Urinary bladder (tissue), 4 donors: ENCODE data around the gene RETSAT. TPM values are rescaled to one million over a fixed set of nuclear protein-coding genes. Genes with fewer than 3 reads are reported as not detected.
A peak's percentile ranks its signal among the peaks of the same experiment; 100 is the strongest.
"Not testable (repeated sequence)": the region's sequence is repeated elsewhere in the genome, so short reads cannot be mapped to it uniquely, and the experiment has no call there.

ENCODE experiments used
- DNase-seq: peaks from one replicate; pipeline ENCODE4 v3.0.0-alpha.2; 2015; ENCODE audit errors: extremely low spot score
- H3K27ac ChIP-seq: one replicate; pipeline ENCODE4 v1.5.1; 2013; ENCODE audit warnings: low read depth, mild to moderate bottlenecking, moderate library complexity
- H3K36me3 ChIP-seq: one replicate; pipeline ENCODE4 v1.6.1; 2013; ENCODE audit warnings: mild to moderate bottlenecking, moderate library complexity; ENCODE audit not compliant: insufficient read depth
- H3K4me1 ChIP-seq: one replicate; pipeline ENCODE4 v1.6.1; 2013; ENCODE audit warnings: mild to moderate bottlenecking, moderate library complexity; ENCODE audit not compliant: insufficient read depth
- H3K4me3 ChIP-seq: one replicate; pipeline ENCODE4 v1.5.1; 2013; ENCODE audit warnings: low read depth, low read length
- WGBS: extraction: QIAGEN DNeasy Blood & Tissue Kit; methylation state at CpG from one replicate; pipeline ENCODE4 v1.1.7; 2013; 5-methylcytosine and 5-hydroxymethylcytosine counted together
- polyA plus RNA-seq: library from polyadenylated mRNA; stranded (reverse); fragments of 200-250 nt; gene quantifications from one replicate; pipeline ENCODE4 v1.2.3, GENCODE V29; 2013
- total RNA-seq: library from RNA; depleted of rRNA; stranded (reverse); fragments of >200 nt; gene quantifications from one replicate; pipeline ENCODE4 v1.2.3, GENCODE V29; 2014
- donor health status: healthy with polysubstance abuse.
- donor health status: healthy.

Gene RETSAT
- total and polyA plus RNA-seq, 2 donors, result 22.5 to 34.4 TPM

DNA sequence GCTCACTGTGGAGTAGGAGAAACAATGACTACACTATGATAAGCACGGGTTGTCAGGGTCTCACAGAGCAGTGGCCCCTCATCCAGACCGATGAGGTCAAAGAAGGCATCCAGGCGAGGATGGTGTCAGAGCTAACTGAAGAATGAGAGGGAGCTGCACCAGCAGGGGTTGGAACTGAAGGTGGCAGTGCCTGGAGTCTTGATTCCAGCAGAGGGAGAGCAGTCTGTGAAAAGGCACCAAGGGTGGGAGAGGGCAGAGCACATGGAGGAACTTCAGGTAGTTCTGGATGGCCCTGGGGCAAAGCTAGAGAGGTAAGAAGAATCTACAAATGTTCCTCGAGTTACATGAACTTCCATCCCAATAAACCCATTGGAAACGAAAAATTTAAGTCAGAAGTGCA is 12.9 kb upstream of the RETSAT start:
- whole genome bisulfite sequencing, result 83% methylated on average over 5 of the region's 5 CpGs
- Histone ChIP-seq H3K27ac (no peak overlapping the region), H3K4me1 (no peaks in the 10 kb centered on the region), H3K4me3 (no peak overlapping the region), H3K36me3 (no peaks in the 10 kb centered on the region)
- DNase-seq, result no peak

DNA sequence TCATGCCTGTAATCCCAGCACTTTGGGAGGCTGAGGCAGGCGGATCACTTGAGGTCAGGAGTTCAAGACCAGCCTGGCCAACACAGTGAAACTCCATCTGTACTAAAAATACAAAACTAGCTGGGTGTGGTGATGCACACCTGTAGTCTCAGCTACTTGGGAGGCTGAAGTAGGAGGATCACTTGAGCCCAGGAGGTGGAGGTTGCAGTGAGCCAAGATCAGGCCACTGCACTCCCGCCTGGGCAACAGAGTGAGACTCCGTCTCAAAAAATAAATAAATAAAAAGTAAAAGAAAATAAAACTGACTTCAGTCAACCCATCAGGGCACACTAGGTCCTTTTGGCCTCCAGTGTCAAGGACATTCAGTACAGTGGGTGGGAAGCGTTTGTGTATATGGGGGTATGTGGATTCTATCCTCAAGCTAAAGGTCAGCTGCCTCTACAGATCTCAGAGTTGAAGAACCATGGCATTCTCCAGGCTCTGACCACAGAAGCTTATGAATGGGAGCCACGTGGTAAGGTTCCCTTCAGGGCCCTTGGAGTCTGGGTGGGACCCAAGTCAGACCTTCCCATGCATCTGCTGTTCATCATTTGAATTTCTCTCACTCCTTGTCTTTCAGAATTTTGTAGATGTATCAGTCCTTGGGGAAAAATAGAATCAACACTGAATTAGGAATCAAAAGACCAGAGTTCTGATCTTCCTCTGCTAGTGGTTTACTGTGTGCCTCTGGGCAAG is 8.5 kb upstream of the RETSAT start:
- not testable (repeated sequence) for H3K36me3 ChIP-seq, H3K27ac ChIP-seq, H3K4me1 ChIP-seq, DNase-seq, H3K4me3 ChIP-seq
- 76% methylated on average over 5 of the region's 5 CpGs for WGBS

DNA sequence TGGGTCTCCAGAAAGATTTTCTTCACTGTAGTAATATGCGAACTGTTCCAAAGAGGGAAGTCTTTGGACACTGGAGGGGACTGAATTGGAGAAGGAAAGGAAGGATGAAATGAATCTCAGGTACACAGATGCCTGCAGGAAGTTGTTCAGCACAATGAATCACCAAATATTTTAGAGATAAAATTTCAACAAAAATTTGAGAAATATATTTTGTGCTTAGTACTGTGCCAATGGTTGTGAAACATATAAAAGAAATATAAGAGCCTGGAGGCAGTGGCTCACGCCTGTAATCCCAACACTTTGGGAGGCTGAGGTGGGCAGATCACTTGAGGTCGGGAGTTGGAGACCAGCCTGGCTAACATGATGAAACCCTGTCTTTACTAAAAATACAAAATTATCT is 3.4 kb upstream of the RETSAT start:
- no peak for DNase-seq
- WGBS, result 92% methylated on average over 3 of the region's 3 CpGs
- Histone ChIP-seq H3K36me3 (no peaks in the 10 kb centered on the region), H3K27ac (no peak overlapping the region), H3K4me1 (no peaks in the 10 kb centered on the region), H3K4me3 (no peak overlapping the region)

GRCh38 chr2:85356186-85356585 is 1.9 kb upstream of the RETSAT start:
- no peak for DNase-seq
- Histone ChIP-seq H3K27ac (no peak overlapping the region), H3K4me1 (no peaks in the 10 kb centered on the region), H3K4me3 (no peak overlapping the region), H3K36me3 (no peaks in the 10 kb centered on the region)
- WGBS, result 80% methylated on average over 2 of the region's 2 CpGs

DNA sequence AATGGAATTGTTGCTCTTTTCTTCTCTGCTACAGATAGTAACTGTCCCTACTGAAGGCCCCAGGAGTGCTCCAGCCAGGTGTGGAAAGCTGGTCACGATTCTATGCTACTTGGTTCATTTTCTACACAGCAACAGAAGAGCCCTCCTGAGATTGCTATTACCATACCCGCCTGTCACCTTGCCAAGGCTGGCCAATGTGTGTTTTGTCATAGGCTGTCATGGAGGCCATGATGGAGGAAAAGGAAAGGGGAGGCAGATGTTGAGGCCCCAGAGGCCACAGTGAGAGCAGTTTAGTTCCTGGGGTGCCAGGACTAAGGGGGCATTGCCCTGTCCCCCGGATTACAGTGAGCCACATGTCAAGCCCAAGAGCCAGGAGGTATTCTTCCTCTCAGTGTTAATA is 1.2 kb upstream of the RETSAT start:
- H3K36me3 ChIP-seq, result no peaks in the 10 kb centered on the region
- no peak for DNase-seq
- H3K4me1 ChIP-seq, result no peaks in the 10 kb centered on the region
- H3K27ac ChIP-seq, result no peak overlapping the region
- WGBS, result 73% methylated on average over 3 of the region's 3 CpGs
- peak overlapping the region; percentile 66 for H3K4me3 ChIP-seq

DNA sequence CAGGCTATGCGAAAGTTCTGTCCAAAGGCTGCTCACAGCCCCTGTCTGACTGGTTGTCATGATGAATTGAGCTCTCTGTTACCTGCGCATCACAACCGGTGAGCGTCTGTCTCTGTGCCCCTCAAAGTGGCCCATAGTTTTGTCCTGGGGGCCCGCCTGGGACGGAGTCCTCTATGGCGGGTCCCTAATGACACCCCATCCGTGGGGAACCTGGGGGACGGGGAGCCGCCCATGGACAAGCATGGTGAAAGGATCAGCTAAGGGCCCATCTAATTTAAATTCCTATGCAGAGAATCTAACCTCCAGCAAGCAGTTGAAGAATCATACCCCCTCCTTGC is 714 bp upstream of the RETSAT start:
- Histone ChIP-seq H3K4me3 (peak overlapping the region; percentile 66), H3K36me3 (no peaks in the 10 kb centered on the region), H3K27ac (no peak overlapping the region), H3K4me1 (no peaks in the 10 kb centered on the region)
- DNase-seq, result no peak
- WGBS, result 7% methylated on average over 10 of the region's 10 CpGs

DNA sequence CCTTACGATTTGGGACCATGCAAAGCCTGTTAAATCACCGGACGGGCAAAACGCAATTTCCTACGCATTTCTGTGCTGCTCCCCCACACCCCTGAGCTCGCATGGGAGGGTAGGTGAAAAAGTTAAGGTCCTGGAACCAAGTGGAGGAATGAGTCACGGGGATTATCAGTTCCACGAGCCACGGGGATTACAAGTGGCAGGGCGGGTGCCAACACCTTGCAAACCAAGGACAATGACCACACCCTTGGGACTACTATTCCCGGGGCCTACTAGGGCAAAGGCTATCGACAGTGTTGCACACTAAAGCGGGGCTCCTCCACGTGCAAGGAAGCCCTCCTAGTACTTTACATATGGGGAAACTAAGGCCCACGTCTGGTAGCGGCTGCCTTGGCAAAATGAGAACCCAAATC is 447 bp downstream of the RETSAT start:
- H3K4me1 ChIP-seq, result no peaks in the 10 kb centered on the region
- no peak for DNase-seq
- H3K36me3 ChIP-seq, result peaks cover 3% of the 10 kb centered on the region
- peak overlapping the region; percentile 66 for H3K4me3 ChIP-seq
- WGBS, result 7% methylated on average over 16 of the region's 16 CpGs
- peak overlapping the region; percentile 69 for H3K27ac ChIP-seq

- no peak overlapping the region for H3K4me3 ChIP-seq
- DNase-seq, result no peak
- WGBS, result 71% methylated on average over 3 of the region's 3 CpGs
- no peak overlapping the region for H3K27ac ChIP-seq
- peaks cover 3% of the 10 kb centered on the region for H3K36me3 ChIP-seq
- no peaks in the 10 kb centered on the region for H3K4me1 ChIP-seq
Measured at GRCh38 chr2:85347599-85347998, 6.7 kb downstream of the RETSAT start.

GRCh38 chr2:85344356-85344954 is 9.9 kb downstream of the RETSAT start:
- DNase-seq, result no peak
- H3K36me3 ChIP-seq, result no peaks in the 10 kb centered on the region
- no peaks in the 10 kb centered on the region for H3K4me1 ChIP-seq
- H3K4me3 ChIP-seq, result no peak overlapping the region
- WGBS, result 89% methylated on average over 14 of the region's 14 CpGs
- H3K27ac ChIP-seq, result no peak overlapping the region

- H3K4me3 ChIP-seq, H3K27ac ChIP-seq, DNase-seq, H3K36me3 ChIP-seq, H3K4me1 ChIP-seq: not testable (repeated sequence)
- WGBS, result 91% methylated on average over 10 of the region's 10 CpGs
Measured at GRCh38 chr2:85343207-85343895, 11.0 kb downstream of the RETSAT start.

DNA sequence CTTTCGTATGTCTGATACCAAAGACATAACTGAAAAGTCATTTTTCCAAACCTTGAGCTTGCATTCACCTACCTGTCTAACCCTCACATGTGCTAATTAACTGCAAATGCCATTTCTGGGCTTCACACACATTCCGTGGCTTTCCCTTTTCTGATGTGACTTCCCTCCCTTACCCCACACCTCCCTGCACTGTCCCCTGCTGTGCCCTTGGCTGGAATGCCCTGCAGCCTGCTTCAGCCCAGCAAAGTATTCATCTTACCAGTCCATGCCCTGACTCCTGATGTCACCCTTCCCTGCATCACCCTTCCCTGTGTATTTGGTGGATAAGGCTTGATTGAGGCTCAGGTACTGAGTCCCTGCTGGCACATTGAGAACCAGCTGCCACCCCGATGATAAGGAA is 12.2 kb downstream of the RETSAT start:
- Histone ChIP-seq H3K36me3 (no peaks in the 10 kb centered on the region), H3K4me1 (no peaks in the 10 kb centered on the region), H3K27ac (no peak overlapping the region), H3K4me3 (no peak overlapping the region)
- 87% methylated on average over 3 of the region's 3 CpGs for WGBS
- DNase-seq, result no peak

- no peak for DNase-seq
- no peak overlapping the region for H3K4me3 ChIP-seq
- no peaks in the 10 kb centered on the region for H3K36me3 ChIP-seq
- H3K27ac ChIP-seq, result no peak overlapping the region
- H3K4me1 ChIP-seq, result no peaks in the 10 kb centered on the region
- WGBS, result 93% methylated on average over 30 of the region's 30 CpGs
Measured at GRCh38 chr2:85341269-85342029, 12.9 kb downstream of the RETSAT start.

- DNase-seq, result no peak
- Histone ChIP-seq H3K4me3 (no peak overlapping the region), H3K36me3 (no peaks in the 10 kb centered on the region), H3K27ac (no peak overlapping the region), H3K4me1 (no peaks in the 10 kb centered on the region)
- WGBS, result 37% methylated on average over 13 of the region's 13 CpGs
Measured at GRCh38 chr2:85340034-85340892, 14.1 kb downstream of the RETSAT start.
